ENCODE measurements around the gene SMS.

GRCh38 chrX:21929209-21929608 is 11.3 kb upstream of the SMS start:
- no peak for TF ChIP-seq EZH2 (IDR thresholded peaks at IDR 0.05; ENCODE audit: borderline replicate concordance, insufficient read depth, low read depth, low read length, poor library complexity, severe bottlenecking)
- TF ChIP-seq, protein P1, sequence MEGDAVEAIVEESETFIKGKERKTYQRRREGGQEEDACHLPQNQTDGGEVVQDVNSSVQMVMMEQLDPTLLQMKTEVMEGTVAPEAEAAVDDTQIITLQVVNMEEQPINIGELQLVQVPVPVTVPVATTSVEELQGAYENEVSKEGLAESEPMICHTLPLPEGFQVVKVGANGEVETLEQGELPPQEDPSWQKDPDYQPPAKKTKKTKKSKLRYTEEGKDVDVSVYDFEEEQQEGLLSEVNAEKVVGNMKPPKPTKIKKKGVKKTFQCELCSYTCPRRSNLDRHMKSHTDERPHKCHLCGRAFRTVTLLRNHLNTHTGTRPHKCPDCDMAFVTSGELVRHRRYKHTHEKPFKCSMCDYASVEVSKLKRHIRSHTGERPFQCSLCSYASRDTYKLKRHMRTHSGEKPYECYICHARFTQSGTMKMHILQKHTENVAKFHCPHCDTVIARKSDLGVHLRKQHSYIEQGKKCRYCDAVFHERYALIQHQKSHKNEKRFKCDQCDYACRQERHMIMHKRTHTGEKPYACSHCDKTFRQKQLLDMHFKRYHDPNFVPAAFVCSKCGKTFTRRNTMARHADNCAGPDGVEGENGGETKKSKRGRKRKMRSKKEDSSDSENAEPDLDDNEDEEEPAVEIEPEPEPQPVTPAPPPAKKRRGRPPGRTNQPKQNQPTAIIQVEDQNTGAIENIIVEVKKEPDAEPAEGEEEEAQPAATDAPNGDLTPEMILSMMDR (IDR thresholded peaks at IDR 0.05): no peak

All from B cell (primary cell).